ENCODE measurements around the gene KDM6B.

DNA sequence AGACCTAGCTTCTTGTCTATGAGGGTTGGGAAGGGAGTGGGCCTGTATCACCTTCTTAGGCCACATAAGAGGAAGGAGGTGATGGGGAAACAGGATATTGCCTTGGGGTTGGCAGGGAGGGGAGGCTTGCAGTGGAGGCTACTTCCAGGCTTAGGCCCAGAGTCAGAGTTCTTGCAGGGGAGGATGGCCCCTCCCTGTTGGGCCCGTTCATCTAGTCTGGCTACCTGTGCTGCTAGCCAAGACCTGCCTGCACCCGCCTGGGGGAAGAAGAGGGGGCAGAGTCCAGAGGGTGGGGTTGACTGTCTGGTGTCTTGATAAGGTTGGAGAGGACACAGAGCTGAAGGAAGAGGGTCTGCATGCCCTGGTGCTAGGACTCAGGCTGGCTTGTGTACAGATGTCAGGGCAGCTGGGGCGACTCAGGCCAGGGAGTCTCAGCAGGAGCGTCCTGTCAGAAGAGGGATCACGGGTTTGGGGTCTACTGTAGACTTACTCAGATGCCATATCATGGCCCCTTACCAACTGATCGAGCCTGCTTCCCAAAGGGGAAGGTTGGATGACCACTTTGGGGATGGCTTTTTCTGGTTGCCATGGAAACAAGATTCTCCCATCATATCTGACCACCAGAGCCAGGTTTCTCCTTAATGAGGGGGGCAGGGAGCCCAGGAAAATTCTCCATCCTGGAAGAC, 5.3 kb downstream of the KDM6B start:
- TF ChIP-seq POLR2AphosphoS5 (IDR thresholded peaks at IDR 0.05): no peak
- TF ChIP-seq POLR2A (IDR thresholded peaks at IDR 0.05): no peak
- TF ChIP-seq CTCF (IDR thresholded peaks at IDR 0.05): no peak
- no peak for TF ChIP-seq EP300 (IDR thresholded peaks at IDR 0.05)

All from stomach (tissue), 4 donors.